ENCODE data around the gene AKAP3. TPM values are rescaled to one million over a fixed set of nuclear protein-coding genes. Genes with fewer than 3 reads are reported as not detected.

The AKAP3 gene
- polyA plus RNA-seq, 1 donor = 2.6 TPM

GRCh38 chr12:4603421-4603820, 45.4 kb downstream of the AKAP3 start:
- no peak for DNase-seq

- DNase-seq = no peak
These were observed 53.0 kb downstream of the AKAP3 start for GRCh38 chr12:4595881-4596280.

- DNase-seq = no peak
These were observed 57.6 kb downstream of the AKAP3 start for GRCh38 chr12:4591180-4591687.

GRCh38 chr12:4589941-4590340, 58.9 kb downstream of the AKAP3 start:
- DNase-seq = no peak

GRCh38 chr12:4588916-4589315, 59.9 kb downstream of the AKAP3 start:
- no peak for DNase-seq

GRCh38 chr12:4587108-4587507, 61.7 kb downstream of the AKAP3 start:
- DNase-seq = no peak

GRCh38 chr12:4586500-4586899, 62.4 kb downstream of the AKAP3 start:
- DNase-seq = no peak

GRCh38 chr12:4584896-4585295, 64.0 kb downstream of the AKAP3 start:
- no peak for DNase-seq

GRCh38 chr12:4584281-4584680, 64.6 kb downstream of the AKAP3 start:
- DNase-seq = no peak

- DNase-seq = no peak
These were observed 68.6 kb downstream of the AKAP3 start for GRCh38 chr12:4580281-4580688.

- no peak for DNase-seq
These were observed 69.3 kb downstream of the AKAP3 start for GRCh38 chr12:4579305-4580102.

GRCh38 chr12:4572680-4573079, 76.2 kb downstream of the AKAP3 start:
- no peak for DNase-seq

- no peak for DNase-seq
These were observed 79.6 kb downstream of the AKAP3 start for GRCh38 chr12:4569261-4569660.

- DNase-seq = no peak
These were observed 81.6 kb downstream of the AKAP3 start for GRCh38 chr12:4567073-4567881.

- no peak for DNase-seq
These were observed 82.4 kb downstream of the AKAP3 start for GRCh38 chr12:4566474-4566873.

Other genes starting within 250 kb of the AKAP3 start
- gene FGF6, start 203.2 kb downstream of the AKAP3 start, polyA plus RNA-seq (ENCODE audit: insufficient read length) = not detected
- 44.4 TPM for gene RAD51AP1, start 110.2 kb downstream of the AKAP3 start, polyA plus RNA-seq (ENCODE audit: insufficient read length)
- gene DYRK4, start 86.8 kb downstream of the AKAP3 start, polyA plus RNA-seq (ENCODE audit: insufficient read length) = 47.5 TPM
- gene NDUFA9, start 63 bp upstream of the AKAP3 start, polyA plus RNA-seq (ENCODE audit: insufficient read length) = 119 TPM
- 4.3 TPM for gene GALNT8, start 71.3 kb upstream of the AKAP3 start, polyA plus RNA-seq (ENCODE audit: insufficient read length)

Measured in left kidney (tissue), 2 donors.